ELR (cell line): Measurements from ENCODE around the gene C2CD5.
"Not testable (repeated sequence)": the region's sequence is repeated elsewhere in the genome, so short reads cannot be mapped to it uniquely, and the experiment has no call there.

Source experiments
- DNase-seq: peaks from one replicate; pipeline ENCODE4 v3.0.0-alpha.2; 2015; ENCODE audit warnings: low read depth

C2CD5 gene

GRCh38 chr12:22477894-22478287 lies 66.5 kb downstream of the C2CD5 start:
- no peak for DNase-seq

- peak; percentile 81 for DNase-seq
Observed at GRCh38 chr12:22477166-22477893, 67.0 kb downstream of the C2CD5 start.

GRCh38 chr12:22476133-22476532 lies 68.2 kb downstream of the C2CD5 start:
- no peak for DNase-seq

GRCh38 chr12:22474970-22475720 lies 69.2 kb downstream of the C2CD5 start:
- DNase-seq = no peak

- DNase-seq = no peak
Observed at GRCh38 chr12:22473212-22473611, 71.1 kb downstream of the C2CD5 start.

GRCh38 chr12:22467190-22467589 lies 77.2 kb downstream of the C2CD5 start:
- peak; percentile 68 for DNase-seq

- DNase-seq = no peak
Observed at GRCh38 chr12:22463306-22463705, 81.0 kb downstream of the C2CD5 start.

GRCh38 chr12:22461786-22462185 lies 82.6 kb downstream of the C2CD5 start:
- no peak for DNase-seq

- peak; percentile 73 for DNase-seq
Observed at GRCh38 chr12:22459838-22460490, 84.4 kb downstream of the C2CD5 start.

GRCh38 chr12:22458298-22458937 lies 85.9 kb downstream of the C2CD5 start:
- DNase-seq = no peak

- no peak for DNase-seq
Observed at GRCh38 chr12:22457085-22457484, 87.3 kb downstream of the C2CD5 start.

GRCh38 chr12:22453511-22453910 lies 90.8 kb downstream of the C2CD5 start:
- DNase-seq = no peak

GRCh38 chr12:22447223-22447622 lies 97.1 kb downstream of the C2CD5 start:
- no peak for DNase-seq

GRCh38 chr12:22444317-22444665 lies 100.1 kb downstream of the C2CD5 start:
- not testable (repeated sequence) for DNase-seq

GRCh38 chr12:22443379-22444316 lies 100.7 kb downstream of the C2CD5 start:
- peak; percentile 84 for DNase-seq

- DNase-seq = no peak
Observed at GRCh38 chr12:22437031-22437806, 107.1 kb downstream of the C2CD5 start.

GRCh38 chr12:22435583-22435982 lies 108.8 kb downstream of the C2CD5 start:
- DNase-seq = no peak

- DNase-seq = no peak
Observed at GRCh38 chr12:22431693-22432251, 112.6 kb downstream of the C2CD5 start.

GRCh38 chr12:22416801-22417200 lies 127.5 kb downstream of the C2CD5 start:
- no peak for DNase-seq
